H1 (cell line): Measurements from ENCODE around the gene HIPK3. TPM values are rescaled to one million over a fixed set of nuclear protein-coding genes. Genes with fewer than 3 reads are reported as not detected.

Experiments
- CTCF ChIA-PET: fragments of 300-600 bp; sonication (Branson Sonifier 250); formaldehyde crosslinking; loops from one replicate; lab custom pipeline; 2021; ENCODE audit not compliant: partially characterized antibody; lab: Charles Lee
- POLR2A ChIA-PET: fragments of 300-600 bp; sonication (Branson Sonifier 250); formaldehyde crosslinking; loops from one replicate; lab custom pipeline; 2021; ENCODE audit warnings: inconsistent platforms; ENCODE audit not compliant: partially characterized antibody; lab: Charles Lee
- DNase-seq, 2 experiments: peaks; one replicate each; pipeline versions ENCODE4 v3.0.0 to v3.0.0-alpha.2; 2010 to 2022; ENCODE audit warnings: low spot score in 2 of 2, low read depth in 1 of 2, mixed read lengths in 1 of 2
- FAIRE-seq: peaks from 2 replicates; lab custom pipeline; 2011; peaks lifted over from hg19 to GRCh38; lab: Jason Lieb, UNC
- H2AFZ ChIP-seq: 2 replicates; pipeline ENCODE4 v1.8.1; 2012; ENCODE audit warnings: low read length, inconsistent platforms
- H2AK5ac ChIP-seq: 2 replicates; pipeline ENCODE4 v1.6.1; 2013; ENCODE audit warnings: low read depth, low read length
- H2BK120ac ChIP-seq: replicated peaks from 2 replicates; pipeline ENCODE3; 2013; ENCODE audit warnings: low read depth, low read length, inconsistent platforms
- H2BK12ac ChIP-seq: 2 replicates; pipeline ENCODE4 v1.6.1; 2013; ENCODE audit warnings: low read depth, low read length
- H2BK15ac ChIP-seq: 2 replicates; pipeline ENCODE4 v1.6.1; 2013; ENCODE audit warnings: low read length
- H2BK20ac ChIP-seq: 2 replicates; pipeline ENCODE4 v1.6.1; 2013; ENCODE audit warnings: low read length
- H2BK5ac ChIP-seq: 2 replicates; pipeline ENCODE4 v1.6.1; 2013; ENCODE audit warnings: low read depth, low read length
- H3K14ac ChIP-seq: 2 replicates; pipeline ENCODE4 v1.6.1; 2013; ENCODE audit warnings: inconsistent platforms; ENCODE audit not compliant: insufficient read length
- H3K18ac ChIP-seq: 2 replicates; pipeline ENCODE4 v1.6.1; 2013; ENCODE audit warnings: low read length; ENCODE audit errors: extremely low read depth
- H3K23ac ChIP-seq: 2 replicates; pipeline ENCODE4 v1.6.1; 2013; ENCODE audit warnings: inconsistent platforms; ENCODE audit not compliant: insufficient read length
- H3K23me2 ChIP-seq: 2 replicates; pipeline ENCODE4 v1.6.1; 2013; ENCODE audit warnings: low read depth, low read length
- H3K27ac ChIP-seq: 2 replicates; pipeline ENCODE4 v1.6.1; 2011; ENCODE audit warnings: low read depth, low read length, inconsistent platforms
- H3K27me3 ChIP-seq, 4 experiments: replicated peaks in 1 of 4; 1 replicate in 1 of 4; 2 replicates in 3 of 4; pipeline versions ENCODE4 v1.6.1 to v1.8.1; 2011 to 2013; ENCODE audit warnings: low read length in 3 of 4, mild to moderate bottlenecking in 3 of 4, inconsistent platforms in 2 of 4, mixed read lengths in 2 of 4, moderate library complexity in 1 of 4; ENCODE audit not compliant: control insufficient read depth in 3 of 4, insufficient read depth in 3 of 4; ENCODE audit errors: extremely low read depth in 1 of 4
- H3K36me3 ChIP-seq, 4 experiments: 2 replicates each; pipeline versions ENCODE4 v1.6.1 to v1.8.1; 2011 to 2013; ENCODE audit warnings: mild to moderate bottlenecking in 4 of 4, low read length in 3 of 4, moderate library complexity in 2 of 4, control low read depth in 1 of 4, inconsistent platforms in 1 of 4; ENCODE audit not compliant: insufficient read depth in 4 of 4, control insufficient read depth in 2 of 4
- H3K4ac ChIP-seq: replicated peaks from 2 replicates; pipeline ENCODE3; 2013; ENCODE audit warnings: low read length, low read depth, mixed read lengths, inconsistent platforms; ENCODE audit not compliant: insufficient read length
- H3K4me1 ChIP-seq, 4 experiments: replicated peaks in 1 of 4; 1 replicate in 1 of 4; 2 replicates in 3 of 4; pipeline versions ENCODE4 v1.6.1 to v1.8.1; 2011 to 2013; ENCODE audit warnings: low read length in 3 of 4, inconsistent platforms in 2 of 4, mixed read lengths in 1 of 4; ENCODE audit not compliant: insufficient read depth in 4 of 4, control insufficient read depth in 3 of 4
- H3K4me2 ChIP-seq, 2 experiments: 2 replicates each; pipeline versions ENCODE4 v1.6.1 to v1.8.1; 2011 to 2013; ENCODE audit warnings: low read depth in 2 of 2, low read length in 2 of 2, control low read depth in 1 of 2, inconsistent platforms in 1 of 2, mild to moderate bottlenecking in 1 of 2; ENCODE audit not compliant: insufficient read depth in 1 of 2
- H3K4me3 ChIP-seq, 4 experiments: fragments of 200-600, 300-600 bp in 1 of 4; sonication (generic), shearing (Covaris generic), sonication (Bioruptor Twin) in 1 of 4; 2 replicates each; pipeline versions ENCODE4 v1.5.1 to v1.8.1; 2011 to 2016; ENCODE audit warnings: low read length in 4 of 4, low read depth in 3 of 4, control low read depth in 2 of 4, inconsistent platforms in 2 of 4, mild to moderate bottlenecking in 2 of 4, mixed read lengths in 1 of 4, moderate library complexity in 1 of 4; ENCODE audit not compliant: insufficient read depth in 2 of 4; ENCODE audit errors: extremely low read depth in 1 of 4
- H3K56ac ChIP-seq: replicated peaks from 2 replicates; pipeline ENCODE3; 2013; ENCODE audit warnings: low read depth, mild to moderate bottlenecking, mixed read lengths, low read length, inconsistent platforms; ENCODE audit not compliant: insufficient read length
- H3K79me1 ChIP-seq: 2 replicates; pipeline ENCODE4 v1.6.1; 2013; ENCODE audit warnings: low read depth, low read length, control low read depth
- H3K79me2 ChIP-seq, 2 experiments: 2 replicates each; pipeline versions ENCODE4 v1.6.1 to v1.8.1; 2012 to 2013; ENCODE audit warnings: low read length in 2 of 2, mild to moderate bottlenecking in 2 of 2, inconsistent platforms in 1 of 2; ENCODE audit not compliant: insufficient read depth in 2 of 2, control insufficient read depth in 1 of 2
- H3K9ac ChIP-seq, 4 experiments: replicated peaks in 1 of 4; 1 replicate in 1 of 4; 2 replicates in 3 of 4; pipeline versions ENCODE4 v1.6.1 to v1.8.1; 2011 to 2013; ENCODE audit warnings: low read depth in 3 of 4, low read length in 3 of 4, control low read depth in 2 of 4, mild to moderate bottlenecking in 2 of 4, moderate library complexity in 2 of 4, inconsistent platforms in 1 of 4; ENCODE audit errors: extremely low read depth in 1 of 4
- H3K9me3 ChIP-seq, 2 experiments: 2 replicates each; pipeline versions ENCODE4 v1.6.1 to v1.8.1; 2012 to 2013; ENCODE audit warnings: mild to moderate bottlenecking in 2 of 2, moderate library complexity in 2 of 2, control low read depth in 1 of 2, inconsistent platforms in 1 of 2, low read depth in 1 of 2, low read length in 1 of 2, mixed read lengths in 1 of 2; ENCODE audit not compliant: insufficient read depth in 2 of 2
- H4K20me1 ChIP-seq, 2 experiments: replicated peaks in 1 of 2; 2 replicates each; pipeline versions ENCODE3 to v1.8.1; 2011 to 2013; ENCODE audit warnings: inconsistent platforms in 2 of 2, low read length in 2 of 2, mild to moderate bottlenecking in 1 of 2; ENCODE audit not compliant: insufficient read depth in 2 of 2, control insufficient read depth in 1 of 2
- H4K5ac ChIP-seq: 2 replicates; pipeline ENCODE4 v1.6.1; 2013; ENCODE audit warnings: low read length, low read depth, mixed read lengths, inconsistent platforms; ENCODE audit not compliant: insufficient read length
- H4K8ac ChIP-seq: 2 replicates; pipeline ENCODE4 v1.8.0; 2013; ENCODE audit warnings: mild to moderate bottlenecking, moderate library complexity, low read length, inconsistent platforms; ENCODE audit not compliant: insufficient read depth; ENCODE audit errors: extremely low read depth
- H4K91ac ChIP-seq: replicated peaks from 2 replicates; pipeline ENCODE3; 2013; ENCODE audit warnings: low read length, mixed read lengths, inconsistent platforms; ENCODE audit not compliant: insufficient read length
- whole genome bisulfite sequencing, 2 experiments: shearing (Covaris generic) in 1 of 2; methylation state at CpG; one replicate each; pipeline versions ENCODE4 v1.1.6 to v1.1.7; 2013 to 2015; ENCODE audit warnings: low lambda C conversion rate in 2 of 2, mixed read lengths in 2 of 2, inconsistent platforms in 1 of 2, low coverage in 1 of 2, missing lambda C conversion rate in 1 of 2; ENCODE audit not compliant: insufficient replicate concordance in 2 of 2, insufficient coverage in 1 of 2, insufficient read length in 1 of 2; ENCODE audit errors: extremely low coverage in 1 of 2, missing lambda C conversion rate in 1 of 2; 5-methylcytosine and 5-hydroxymethylcytosine counted together
- polyA plus RNA-seq, 7 experiments: library from polyadenylated mRNA; depleted of rRNA in 3 of 7; stranded (reverse) in 5 of 7; unstranded in 2 of 7; fragments of >200 nt in 5 of 7; fragments of 200-250 nt in 2 of 7; gene quantifications; 1 replicate in 5 of 7; 2 replicates in 1 of 7; 4 replicates in 1 of 7; pipeline versions ENCODE4 v1.2.1 to v1.2.3, GENCODE V29; 2011 to 2013; ENCODE audit warnings: missing spikeins in 2 of 7, mixed read lengths in 2 of 7
- total RNA-seq: library from RNA; stranded (reverse); fragmentation: NEBNext Ultra II Directional; extraction: Animal tissue kit (Norgen Biotek cat#: 25700); gene quantifications from 2 replicates; pipeline ENCODE4 v1.2.1, GENCODE V29; 2021
- TF ChIP-seq, protein P1 (sequence below): IDR thresholded peaks from 2 replicates; pipeline ENCODE4 v1.6.1; 2011; ENCODE audit warnings: low read depth, mild to moderate bottlenecking, low read length; ENCODE audit not compliant: insufficient read depth

The HIPK3 gene
- total and polyA plus RNA-seq, 2 of the 8 experiments (the other 6 are each of a cell fraction or from before 2014, with no cell fraction given): 5.0 to 22.3 TPM

- no peak overlapping the region for H2BK120ac ChIP-seq
- H3K9me3 ChIP-seq: no peaks in the 10 kb centered on the region
- H3K79me2 ChIP-seq: no peaks in the 10 kb centered on the region
- WGBS, 2 experiments: 93% methylated on average over 8 of the region's 8 CpGs; no CpG with 5 or more reads in 1 of the 2 experiments
- peak overlapping the region; percentile 91 for H4K91ac ChIP-seq
- peaks cover 0 to 4% of the 10 kb centered on the region in 2 experiments for H4K20me1 ChIP-seq
- peak overlapping the region; percentile 56 for H3K14ac ChIP-seq
- no peaks in the 10 kb centered on the region for H3K4me1 ChIP-seq
- H2BK20ac ChIP-seq: no peak overlapping the region; the same call in 1 of the 2 replicates
- H3K23ac ChIP-seq: no peak overlapping the region
- TF ChIP-seq, protein P1, sequence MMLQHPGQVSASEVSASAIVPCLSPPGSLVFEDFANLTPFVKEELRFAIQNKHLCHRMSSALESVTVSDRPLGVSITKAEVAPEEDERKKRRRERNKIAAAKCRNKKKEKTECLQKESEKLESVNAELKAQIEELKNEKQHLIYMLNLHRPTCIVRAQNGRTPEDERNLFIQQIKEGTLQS: no peak
- H2AK5ac ChIP-seq: peak overlapping the region; percentile 89
- peaks cover 4% of the 10 kb centered on the region; the same call in 1 of the 2 replicates for H3K23me2 ChIP-seq
- no peak overlapping the region for H3K4me3 ChIP-seq
- FAIRE-seq (no peak), DNase-seq (no peak)
- no peak overlapping the region for H4K8ac ChIP-seq
- POLR2A ChIA-PET: no interaction called here
- no peak overlapping the region for H3K27ac ChIP-seq
- CTCF ChIA-PET: no interaction called here
- no peak overlapping the region for H3K4me2 ChIP-seq
- H3K56ac ChIP-seq: peak overlapping the region; percentile 91
- H3K9ac ChIP-seq: no peak overlapping the region
- no peak overlapping the region for H2BK15ac ChIP-seq
- no peak overlapping the region for H2BK12ac ChIP-seq
- no peak overlapping the region for H4K5ac ChIP-seq
- peak overlapping the region; percentile 66 for H3K4ac ChIP-seq
- H3K27me3 ChIP-seq: no peaks in the 10 kb centered on the region
- no peaks in the 10 kb centered on the region for H3K79me1 ChIP-seq
- no peak overlapping the region for H2AFZ ChIP-seq
- no peak overlapping the region for H3K18ac ChIP-seq
- H2BK5ac ChIP-seq: peak overlapping the region; percentile 84; the same call in 1 of the 2 replicates
- no peaks in the 10 kb centered on the region for H3K36me3 ChIP-seq
These were observed 146.2 kb downstream of the HIPK3 start for GRCh38 chr11:33403344-33403743.
